ENCODE measurements around the gene METTL8. TPM values are rescaled to one million over a fixed set of nuclear protein-coding genes. Genes with fewer than 3 reads are reported as not detected.

Gene METTL8
- total RNA-seq, 1 donor = 23.9 TPM

GRCh38 chr2:171320731-171321130 lies 113.1 kb downstream of the METTL8 start:
- Histone ChIP-seq H3K4me1 (ENCODE audit: insufficient read depth, low read length) (no peaks in the 10 kb centered on the region), H3K79me2 (ENCODE audit: insufficient read depth, low read length) (no peaks in the 10 kb centered on the region), H3K27me3 (ENCODE audit: insufficient read depth, low read length) (no peaks in the 10 kb centered on the region), H3K27ac (ENCODE audit: low read depth, low read length) (no peak overlapping the region), H3K4me3 (ENCODE audit: insufficient read depth, low read length) (no peak overlapping the region), H2AFZ (ENCODE audit: low read length) (no peak overlapping the region), H3K4me2 (ENCODE audit: insufficient read depth, low read length) (no peak overlapping the region), H4K20me1 (ENCODE audit: insufficient read depth, low read length) (no peaks in the 10 kb centered on the region), H3K9me3 (ENCODE audit: low read depth, low read length) (no peaks in the 10 kb centered on the region), H3K36me3 (ENCODE audit: insufficient read depth, low read length) (no peaks in the 10 kb centered on the region)
- TF ChIP-seq CTCF (IDR thresholded peaks at IDR 0.05; ENCODE audit: extremely low read depth, low read depth, low read length) = no peak
- no peak for DNase-seq (ENCODE audit: insufficient read length, low spot score, missing footprints)

- no peaks in the 10 kb centered on the region for H3K9me3 ChIP-seq (ENCODE audit: low read depth, low read length)
- H3K4me1 ChIP-seq (ENCODE audit: insufficient read depth, low read length) = no peaks in the 10 kb centered on the region
- no peak overlapping the region for H3K4me2 ChIP-seq (ENCODE audit: insufficient read depth, low read length)
- H3K4me3 ChIP-seq (ENCODE audit: insufficient read depth, low read length) = no peak overlapping the region
- no peaks in the 10 kb centered on the region for H3K79me2 ChIP-seq (ENCODE audit: insufficient read depth, low read length)
- H3K27me3 ChIP-seq (ENCODE audit: insufficient read depth, low read length) = no peaks in the 10 kb centered on the region
- H4K20me1 ChIP-seq (ENCODE audit: insufficient read depth, low read length) = no peaks in the 10 kb centered on the region
- H3K36me3 ChIP-seq (ENCODE audit: insufficient read depth, low read length) = no peaks in the 10 kb centered on the region
- no peak for DNase-seq (ENCODE audit: insufficient read length, low spot score, missing footprints)
- no peak overlapping the region for H2AFZ ChIP-seq (ENCODE audit: low read length)
- no peak for TF ChIP-seq CTCF (IDR thresholded peaks at IDR 0.05; ENCODE audit: extremely low read depth, low read depth, low read length)
- no peak overlapping the region for H3K27ac ChIP-seq (ENCODE audit: low read depth, low read length)
These were observed 113.6 kb downstream of the METTL8 start for GRCh38 chr2:171320208-171320621.

- no peak for DNase-seq (ENCODE audit: insufficient read length, low spot score, missing footprints)
- Histone ChIP-seq H3K9me3 (ENCODE audit: low read depth, low read length) (no peaks in the 10 kb centered on the region), H4K20me1 (ENCODE audit: insufficient read depth, low read length) (no peaks in the 10 kb centered on the region), H3K27me3 (ENCODE audit: insufficient read depth, low read length) (no peaks in the 10 kb centered on the region), H3K4me1 (ENCODE audit: insufficient read depth, low read length) (no peaks in the 10 kb centered on the region), H3K4me3 (ENCODE audit: insufficient read depth, low read length) (no peak overlapping the region), H2AFZ (ENCODE audit: low read length) (no peak overlapping the region), H3K79me2 (ENCODE audit: insufficient read depth, low read length) (no peaks in the 10 kb centered on the region), H3K36me3 (ENCODE audit: insufficient read depth, low read length) (no peaks in the 10 kb centered on the region), H3K4me2 (ENCODE audit: insufficient read depth, low read length) (no peak overlapping the region), H3K27ac (ENCODE audit: low read depth, low read length) (no peak overlapping the region)
- TF ChIP-seq CTCF (IDR thresholded peaks at IDR 0.05; ENCODE audit: extremely low read depth, low read depth, low read length) = no peak
These were observed 114.5 kb downstream of the METTL8 start for GRCh38 chr2:171319164-171319810.

GRCh38 chr2:171318463-171318934 lies 115.3 kb downstream of the METTL8 start:
- Histone ChIP-seq H3K9me3 (ENCODE audit: low read depth, low read length) (no peaks in the 10 kb centered on the region), H3K27ac (ENCODE audit: low read depth, low read length) (no peak overlapping the region), H4K20me1 (ENCODE audit: insufficient read depth, low read length) (no peaks in the 10 kb centered on the region), H3K4me2 (ENCODE audit: insufficient read depth, low read length) (no peak overlapping the region), H3K4me1 (ENCODE audit: insufficient read depth, low read length) (no peaks in the 10 kb centered on the region), H2AFZ (ENCODE audit: low read length) (no peak overlapping the region), H3K27me3 (ENCODE audit: insufficient read depth, low read length) (no peaks in the 10 kb centered on the region), H3K79me2 (ENCODE audit: insufficient read depth, low read length) (no peaks in the 10 kb centered on the region), H3K4me3 (ENCODE audit: insufficient read depth, low read length) (no peak overlapping the region), H3K36me3 (ENCODE audit: insufficient read depth, low read length) (no peaks in the 10 kb centered on the region)
- DNase-seq (ENCODE audit: insufficient read length, low spot score, missing footprints) = no peak
- no peak for TF ChIP-seq CTCF (IDR thresholded peaks at IDR 0.05; ENCODE audit: extremely low read depth, low read depth, low read length)
